ENCODE results near the gene GLDN. TPM values are rescaled to one million over a fixed set of nuclear protein-coding genes. Genes with fewer than 3 reads are reported as not detected.
"Not testable (repeated sequence)": the region's sequence is repeated elsewhere in the genome, so short reads cannot be mapped to it uniquely, and the experiment has no call there.

The GLDN gene
- total RNA-seq, 6 experiments from 2014 or later, result not detected

DNA sequence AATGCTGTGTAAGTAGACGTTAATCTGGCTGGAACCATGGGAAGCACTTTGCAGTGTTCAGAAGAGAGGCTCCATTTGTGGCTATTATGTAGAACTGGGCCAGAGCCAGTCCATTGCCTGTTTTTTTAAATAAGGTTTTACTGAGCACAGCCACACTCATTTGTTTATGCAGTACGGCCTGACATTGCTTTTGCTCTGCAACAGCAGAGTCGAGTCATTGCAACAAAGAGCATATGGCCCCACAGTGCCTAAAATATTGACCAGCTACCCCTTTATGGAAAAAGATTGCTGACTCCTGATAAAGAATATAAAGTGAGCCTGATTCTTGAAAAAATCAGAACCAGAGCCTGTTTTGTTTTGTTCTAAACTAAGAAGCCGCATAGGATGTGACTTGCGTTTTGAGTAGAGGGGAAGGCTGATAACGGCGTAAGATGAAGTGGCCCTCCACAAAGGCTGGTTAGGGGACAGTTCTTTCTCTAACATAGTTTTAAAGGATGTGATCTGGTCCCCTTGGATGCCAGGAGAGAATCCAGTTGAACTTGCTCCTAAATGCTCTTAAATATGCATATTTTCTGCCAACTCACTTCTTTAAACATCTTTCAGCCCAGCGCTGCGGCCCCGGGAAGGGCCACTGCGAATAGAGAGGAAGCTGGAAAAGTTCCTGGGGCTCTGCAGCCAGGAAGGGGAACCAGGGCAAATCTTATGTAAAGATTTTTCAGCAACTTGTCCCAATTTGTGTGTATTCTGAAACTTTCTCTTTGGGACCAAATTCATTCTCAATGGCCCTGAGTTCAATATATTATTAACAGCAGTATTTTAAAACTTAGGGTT, 64.5 kb downstream of the GLDN start:
- no peaks in the 10 kb centered on the region for H3K9me3 Mint-ChIP-seq
- no peak overlapping the region for H3K4me3 Mint-ChIP-seq
- H3K4me1 Mint-ChIP-seq (ENCODE audit: low read depth), result no peaks in the 10 kb centered on the region
- H3K27ac Mint-ChIP-seq, result no peak overlapping the region
- H3K36me3 Mint-ChIP-seq (ENCODE audit: low read depth), result no peaks in the 10 kb centered on the region
- DNase-seq, result no peak
- peaks cover 22% of the 10 kb centered on the region for H3K27me3 Mint-ChIP-seq (ENCODE audit: insufficient read depth)
- TF ChIP-seq, protein P1, sequence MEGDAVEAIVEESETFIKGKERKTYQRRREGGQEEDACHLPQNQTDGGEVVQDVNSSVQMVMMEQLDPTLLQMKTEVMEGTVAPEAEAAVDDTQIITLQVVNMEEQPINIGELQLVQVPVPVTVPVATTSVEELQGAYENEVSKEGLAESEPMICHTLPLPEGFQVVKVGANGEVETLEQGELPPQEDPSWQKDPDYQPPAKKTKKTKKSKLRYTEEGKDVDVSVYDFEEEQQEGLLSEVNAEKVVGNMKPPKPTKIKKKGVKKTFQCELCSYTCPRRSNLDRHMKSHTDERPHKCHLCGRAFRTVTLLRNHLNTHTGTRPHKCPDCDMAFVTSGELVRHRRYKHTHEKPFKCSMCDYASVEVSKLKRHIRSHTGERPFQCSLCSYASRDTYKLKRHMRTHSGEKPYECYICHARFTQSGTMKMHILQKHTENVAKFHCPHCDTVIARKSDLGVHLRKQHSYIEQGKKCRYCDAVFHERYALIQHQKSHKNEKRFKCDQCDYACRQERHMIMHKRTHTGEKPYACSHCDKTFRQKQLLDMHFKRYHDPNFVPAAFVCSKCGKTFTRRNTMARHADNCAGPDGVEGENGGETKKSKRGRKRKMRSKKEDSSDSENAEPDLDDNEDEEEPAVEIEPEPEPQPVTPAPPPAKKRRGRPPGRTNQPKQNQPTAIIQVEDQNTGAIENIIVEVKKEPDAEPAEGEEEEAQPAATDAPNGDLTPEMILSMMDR (IDR thresholded peaks at IDR 0.05), result no peak

DNA sequence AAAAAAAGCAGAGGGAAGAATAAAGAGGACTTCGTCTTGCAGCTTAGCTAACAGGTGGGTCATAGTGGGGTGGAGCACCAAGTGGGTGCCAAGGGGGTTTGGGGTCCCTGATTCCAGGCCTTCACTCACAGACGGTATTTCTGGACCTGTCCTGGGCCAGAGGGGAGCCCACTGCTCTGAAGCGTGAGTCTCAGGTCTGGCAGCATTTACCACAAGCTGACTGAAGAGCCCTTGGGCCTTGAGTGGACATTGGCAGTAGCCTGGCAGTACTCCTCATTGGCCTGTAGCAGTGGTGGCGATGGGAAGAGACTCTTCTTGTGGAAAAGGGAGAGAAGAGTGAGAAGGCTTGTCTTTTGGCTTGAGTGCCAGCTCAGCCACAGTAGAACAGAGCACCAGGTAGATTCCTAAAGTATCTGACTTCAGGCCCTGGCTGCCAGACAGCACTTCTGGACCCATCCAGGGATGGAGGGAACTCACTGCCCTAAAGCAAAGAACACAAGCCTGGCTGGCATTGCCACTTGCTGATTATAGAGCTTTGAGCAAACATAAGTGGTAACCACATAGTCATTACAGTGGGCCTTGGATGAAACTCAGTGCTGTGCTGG, 72.9 kb downstream of the GLDN start:
- TF ChIP-seq, protein P1 (IDR thresholded peaks at IDR 0.05), result no peak
- Mint-ChIP-seq H3K27me3 (ENCODE audit: insufficient read depth) (peaks cover 27% of the 10 kb centered on the region), H3K4me3 (no peak overlapping the region), H3K27ac (no peak overlapping the region), H3K4me1 (ENCODE audit: low read depth) (no peaks in the 10 kb centered on the region), H3K9me3 (no peaks in the 10 kb centered on the region), H3K36me3 (ENCODE audit: low read depth) (no peaks in the 10 kb centered on the region)
- no peak for DNase-seq

DNA sequence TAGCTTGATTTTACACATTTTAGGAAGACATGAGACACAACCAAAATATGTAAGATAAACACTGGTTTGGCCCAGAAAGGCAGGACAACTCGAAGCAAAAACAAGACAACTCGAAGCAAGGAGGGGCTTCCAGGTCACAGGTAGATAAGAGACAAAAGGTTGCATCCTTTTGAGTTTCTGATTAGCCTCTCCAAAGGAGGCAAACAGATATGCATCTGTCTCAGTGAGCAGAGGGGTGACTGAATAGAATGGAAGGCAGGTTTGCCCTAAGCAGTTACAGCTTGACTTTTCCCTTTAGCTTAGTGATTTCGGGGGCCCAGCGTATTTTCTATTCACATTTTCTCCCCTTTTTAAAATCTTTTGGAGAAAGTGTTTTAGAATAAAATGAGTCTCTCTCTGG, 74.7 kb downstream of the GLDN start:
- H3K9me3 Mint-ChIP-seq, result no peaks in the 10 kb centered on the region
- peaks cover 19% of the 10 kb centered on the region for H3K27me3 Mint-ChIP-seq (ENCODE audit: insufficient read depth)
- no peak overlapping the region for H3K27ac Mint-ChIP-seq
- H3K36me3 Mint-ChIP-seq (ENCODE audit: low read depth), result no peaks in the 10 kb centered on the region
- TF ChIP-seq, protein P1 (IDR thresholded peaks at IDR 0.05), result no peak
- no peak for DNase-seq
- H3K4me1 Mint-ChIP-seq (ENCODE audit: low read depth), result no peaks in the 10 kb centered on the region
- H3K4me3 Mint-ChIP-seq, result no peak overlapping the region

DNA sequence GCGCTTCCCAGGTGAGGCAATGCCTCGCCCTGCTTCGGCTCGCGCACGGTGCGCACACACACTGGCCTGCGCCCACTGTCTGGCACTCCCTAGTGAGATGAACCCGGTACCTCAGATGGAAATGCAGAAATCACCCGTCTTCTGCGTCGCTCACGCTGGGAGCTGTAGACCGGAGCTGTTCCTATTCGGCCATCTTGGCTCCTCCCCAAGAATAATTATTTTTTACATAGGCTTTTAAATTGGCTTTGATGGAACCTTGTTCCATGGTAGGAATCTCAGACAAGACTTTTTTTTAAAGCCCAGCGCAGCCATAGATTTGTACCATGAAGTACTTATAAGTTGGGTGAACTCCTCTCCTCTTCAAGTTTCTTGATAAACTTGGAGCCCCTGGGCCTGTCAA, 81.6 kb downstream of the GLDN start:
- not testable (repeated sequence) for H3K4me3 Mint-ChIP-seq; DNase-seq; H3K9me3 Mint-ChIP-seq; H3K27me3 Mint-ChIP-seq (ENCODE audit: insufficient read depth); H3K27ac Mint-ChIP-seq; H3K36me3 Mint-ChIP-seq (ENCODE audit: low read depth); H3K4me1 Mint-ChIP-seq (ENCODE audit: low read depth)

DNA sequence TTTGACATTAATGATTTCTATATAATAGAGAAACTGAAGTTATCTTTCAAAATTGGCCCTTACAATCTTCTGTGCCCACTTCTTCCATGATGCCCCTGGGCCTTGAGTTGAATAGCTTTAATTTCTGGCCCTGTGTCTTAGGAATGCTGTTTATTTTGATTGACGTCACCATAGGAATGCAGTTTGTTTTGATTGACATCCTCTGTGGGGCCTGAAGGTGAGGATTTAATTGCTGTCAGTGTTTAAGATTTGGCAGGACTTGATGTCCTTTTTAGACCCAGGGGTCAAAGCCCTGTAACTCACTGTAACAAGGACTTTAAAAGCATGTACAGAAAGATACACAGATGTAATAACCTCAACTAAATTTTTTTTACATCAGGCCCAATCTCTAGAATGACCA, 83.3 kb downstream of the GLDN start:
- Mint-ChIP-seq H3K27me3 (ENCODE audit: insufficient read depth) (peaks cover 7% of the 10 kb centered on the region; the same call in 1 of the 2 replicates), H3K4me3 (no peak overlapping the region), H3K4me1 (ENCODE audit: low read depth) (no peaks in the 10 kb centered on the region), H3K27ac (no peak overlapping the region), H3K9me3 (no peaks in the 10 kb centered on the region), H3K36me3 (ENCODE audit: low read depth) (no peaks in the 10 kb centered on the region)
- DNase-seq, result no peak
- TF ChIP-seq, protein P1 (IDR thresholded peaks at IDR 0.05), result no peak

DNA sequence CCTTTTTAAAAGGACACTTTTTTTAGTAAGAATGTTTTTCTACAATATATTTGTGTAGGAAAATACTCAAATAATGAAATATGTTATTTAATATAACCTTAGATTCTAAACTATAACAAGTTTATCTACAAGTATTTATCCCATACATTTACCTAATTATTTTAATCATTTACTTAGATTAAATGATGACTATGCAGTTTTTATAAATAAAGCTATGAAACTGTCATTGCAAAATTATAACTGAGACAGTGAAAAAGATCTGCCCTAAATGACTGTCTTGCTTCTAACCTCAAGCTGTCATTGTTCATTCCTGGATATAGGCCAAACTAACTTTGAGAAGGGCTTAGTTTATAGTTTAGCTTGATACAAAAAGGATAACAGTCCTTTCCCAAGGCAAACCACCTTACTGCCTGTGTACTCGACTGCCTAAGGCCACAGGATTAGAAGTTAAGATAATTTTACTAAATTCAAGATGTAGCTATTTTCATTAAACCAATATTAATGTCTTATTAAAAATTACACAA, 84.1 kb downstream of the GLDN start:
- Mint-ChIP-seq H3K9me3 (no peaks in the 10 kb centered on the region), H3K27ac (no peak overlapping the region), H3K4me3 (no peak overlapping the region), H3K36me3 (ENCODE audit: low read depth) (no peaks in the 10 kb centered on the region), H3K27me3 (ENCODE audit: insufficient read depth) (peaks cover 11% of the 10 kb centered on the region; the same call in 1 of the 2 replicates), H3K4me1 (ENCODE audit: low read depth) (no peaks in the 10 kb centered on the region)
- TF ChIP-seq, protein P1 (IDR thresholded peaks at IDR 0.05), result no peak
- no peak for DNase-seq

Data from HFFc6 (cell line).